Lung (tissue), 12 donors: ENCODE data around the gene SCGB1D1. TPM values are rescaled to one million over a fixed set of nuclear protein-coding genes. Genes with fewer than 3 reads are reported as not detected.

Experiments
- ATAC-seq: fragments of 200-7000 bp; cut with Tn5 transposase; one replicate; pipeline ENCODE4 v1.9.1; 2020; ENCODE audit warnings: moderate number of reproducible peaks; ENCODE audit not compliant: insufficient read depth, low FRiP score
- DNase-seq, 3 donors: peaks; one replicate each; pipeline ENCODE4 v3.0.0-alpha.2; 2013 to 2017
- H3K27ac ChIP-seq, 2 donors: one replicate each; pipeline ENCODE4 v1.5.1; 2013; ENCODE audit warnings: mild to moderate bottlenecking in 2 of 2, moderate library complexity in 2 of 2, control low read depth in 1 of 2, inconsistent platforms in 1 of 2, low read depth in 1 of 2, low read length in 1 of 2
- H3K27me3 ChIP-seq, 3 donors: one replicate each; pipeline ENCODE4 v1.5.1; 2013; ENCODE audit warnings: low read length in 2 of 3; ENCODE audit not compliant: control insufficient read depth in 3 of 3, insufficient read depth in 3 of 3
- H3K36me3 ChIP-seq, 4 donors: one replicate each; pipeline ENCODE4 v1.5.1; 2013; ENCODE audit warnings: low read length in 4 of 4, mild to moderate bottlenecking in 1 of 4, moderate library complexity in 1 of 4; ENCODE audit not compliant: control insufficient read depth in 4 of 4, insufficient read depth in 4 of 4
- H3K4me1 ChIP-seq, 5 donors: one replicate each; pipeline ENCODE4 v1.5.1; 2013; ENCODE audit warnings: low read length in 5 of 5, mild to moderate bottlenecking in 2 of 5, moderate library complexity in 1 of 5; ENCODE audit not compliant: control insufficient read depth in 5 of 5, insufficient read depth in 5 of 5
- H3K4me3 ChIP-seq: one replicate; pipeline ENCODE4 v1.5.1; 2013; ENCODE audit warnings: mild to moderate bottlenecking, control low read depth, moderate library complexity
- H3K9ac ChIP-seq, 2 donors: one replicate each; pipeline ENCODE4 v1.5.1; 2013; ENCODE audit warnings: low read length in 2 of 2, control low read depth in 1 of 2; ENCODE audit not compliant: insufficient read depth in 1 of 2
- H3K9me3 ChIP-seq, 4 donors: one replicate each; pipeline ENCODE4 v1.5.1; 2013; ENCODE audit warnings: low read length in 3 of 4, mild to moderate bottlenecking in 1 of 4, moderate library complexity in 1 of 4; ENCODE audit not compliant: control insufficient read depth in 4 of 4, insufficient read depth in 3 of 4
- WGBS, 2 donors: extraction: QIAGEN DNeasy Blood & Tissue Kit; methylation state at CpG; one replicate each; pipeline ENCODE4 v1.1.7; 2013; 5-methylcytosine and 5-hydroxymethylcytosine counted together
- polyA plus RNA-seq, 2 donors: library from polyadenylated mRNA; stranded (reverse); fragments of 200-250 nt; gene quantifications; one replicate each; pipeline ENCODE4 v1.2.1, GENCODE V29; 2013
- total RNA-seq, 2 donors: library from RNA; depleted of rRNA in 1 of 2; stranded (reverse); fragments of >200 nt in 1 of 2; gene quantifications; one replicate each; pipeline ENCODE4 v1.2.1, GENCODE V29; 2014 to 2021
- TF ChIP-seq, protein P1 (sequence below): IDR thresholded peaks from 2 replicates; pipeline ENCODE4 v1.5.1; 2012; ENCODE audit warnings: mild to moderate bottlenecking; ENCODE audit errors: control extremely low read depth, extremely low read depth
- donor health status: control.
- donor health status: control.
- donor health status: Bipolar disorder and iron deficiency.
- donor health status: healthy.
- donor health status: DM: yes; HTN: yes; CAD: no.

SCGB1D1 gene
- total and polyA plus RNA-seq, 4 donors: not detected

DNA sequence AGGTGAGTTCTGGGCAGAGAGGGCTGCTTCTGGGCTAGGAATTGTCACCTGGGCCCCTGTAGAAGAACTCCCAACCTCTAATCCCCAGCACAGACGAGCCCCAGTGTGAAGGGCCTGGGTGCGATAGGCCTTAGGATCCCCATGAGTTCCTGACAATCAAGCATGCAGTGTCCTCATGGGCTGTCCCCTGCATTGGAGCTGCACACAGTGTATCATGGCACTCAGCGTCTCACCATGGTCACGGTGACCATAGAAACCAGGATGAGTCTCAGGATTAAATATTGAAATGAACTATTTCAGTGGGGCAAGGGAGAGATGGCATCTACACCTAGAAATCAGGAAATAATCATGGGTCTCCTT is 18.7 kb downstream of the SCGB1D1 start:
- 75 to 80% methylated on average over 4 of the region's 4 CpGs for WGBS, 2 donors

DNA sequence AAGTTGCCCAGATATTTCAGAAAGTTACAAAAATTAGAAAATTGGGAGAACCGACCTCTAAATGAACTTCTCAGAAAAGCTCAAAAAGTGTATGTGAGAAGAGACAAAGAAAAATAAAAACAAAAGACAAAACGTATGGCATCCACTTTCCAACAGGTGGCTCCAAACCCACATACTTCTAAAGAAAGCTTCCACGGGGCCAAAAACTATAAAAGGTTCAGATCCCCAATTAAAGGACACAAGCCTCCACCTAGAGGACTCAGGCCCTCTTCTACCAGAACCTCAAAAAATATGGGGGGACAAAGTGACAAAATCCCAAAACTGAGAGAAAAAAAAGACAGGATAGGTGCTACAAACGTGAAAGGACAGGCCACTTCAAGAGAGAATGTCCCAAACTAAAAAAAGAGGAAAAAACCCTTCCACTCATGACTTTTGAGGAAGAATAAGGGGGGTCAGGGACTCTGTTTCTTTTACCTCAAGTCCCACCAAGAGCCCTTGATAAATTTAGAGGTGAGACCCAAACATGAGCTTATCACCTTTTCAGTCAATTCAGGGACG is 27.3 kb downstream of the SCGB1D1 start:
- Histone ChIP-seq H3K27me3 (peaks cover 0 to 24% (median 0%) of the 10 kb centered on the region in 3 donors), H3K4me1 (no peaks in the 10 kb centered on the region), H3K4me3 (no peak overlapping the region), H3K9ac (no peak overlapping the region), H3K27ac (no peak overlapping the region), H3K36me3 (no peaks in the 10 kb centered on the region), H3K9me3 (peaks cover 0 to 5% (median 5%) of the 10 kb centered on the region in 4 donors)
- TF ChIP-seq, protein P1, sequence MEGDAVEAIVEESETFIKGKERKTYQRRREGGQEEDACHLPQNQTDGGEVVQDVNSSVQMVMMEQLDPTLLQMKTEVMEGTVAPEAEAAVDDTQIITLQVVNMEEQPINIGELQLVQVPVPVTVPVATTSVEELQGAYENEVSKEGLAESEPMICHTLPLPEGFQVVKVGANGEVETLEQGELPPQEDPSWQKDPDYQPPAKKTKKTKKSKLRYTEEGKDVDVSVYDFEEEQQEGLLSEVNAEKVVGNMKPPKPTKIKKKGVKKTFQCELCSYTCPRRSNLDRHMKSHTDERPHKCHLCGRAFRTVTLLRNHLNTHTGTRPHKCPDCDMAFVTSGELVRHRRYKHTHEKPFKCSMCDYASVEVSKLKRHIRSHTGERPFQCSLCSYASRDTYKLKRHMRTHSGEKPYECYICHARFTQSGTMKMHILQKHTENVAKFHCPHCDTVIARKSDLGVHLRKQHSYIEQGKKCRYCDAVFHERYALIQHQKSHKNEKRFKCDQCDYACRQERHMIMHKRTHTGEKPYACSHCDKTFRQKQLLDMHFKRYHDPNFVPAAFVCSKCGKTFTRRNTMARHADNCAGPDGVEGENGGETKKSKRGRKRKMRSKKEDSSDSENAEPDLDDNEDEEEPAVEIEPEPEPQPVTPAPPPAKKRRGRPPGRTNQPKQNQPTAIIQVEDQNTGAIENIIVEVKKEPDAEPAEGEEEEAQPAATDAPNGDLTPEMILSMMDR: no peak
- DNase-seq (no peak), ATAC-seq (no peak)
- WGBS, 2 donors: 48% methylated on average over 5 of the region's 5 CpGs

More for the DNA sequence above, 18.7 kb downstream of the SCGB1D1 start:
- no peaks in the 10 kb centered on the region for H3K36me3 ChIP-seq
- ATAC-seq (no peak), DNase-seq (no peak)
- peaks cover 0 to 20% (median 0%) of the 10 kb centered on the region in 3 donors for H3K27me3 ChIP-seq
- no peak overlapping the region for H3K4me3 ChIP-seq
- no peak overlapping the region for H3K27ac ChIP-seq
- TF ChIP-seq, protein P1: no peak
- peaks cover 0 to 1% (median 0%) of the 10 kb centered on the region in 5 donors for H3K4me1 ChIP-seq
- H3K9me3 ChIP-seq: peaks cover 0 to 1% (median 0%) of the 10 kb centered on the region in 4 donors
- no peak overlapping the region for H3K9ac ChIP-seq

GRCh38 chr11:62221498-62221897 is 31.5 kb downstream of the SCGB1D1 start:
- ATAC-seq (no peak), DNase-seq (no peak)
- Histone ChIP-seq H3K9me3 (peaks cover 3 to 22% (median 10%) of the 10 kb centered on the region in 4 donors), H3K4me3 (no peak overlapping the region), H3K4me1 (no peaks in the 10 kb centered on the region), H3K36me3 (no peaks in the 10 kb centered on the region), H3K9ac (no peak overlapping the region), H3K27ac (no peak overlapping the region), H3K27me3 (no peaks in the 10 kb centered on the region)
- TF ChIP-seq, protein P1: no peak
- WGBS, 2 donors: 95 to 96% methylated on average over 3 of the region's 3 CpGs

DNA sequence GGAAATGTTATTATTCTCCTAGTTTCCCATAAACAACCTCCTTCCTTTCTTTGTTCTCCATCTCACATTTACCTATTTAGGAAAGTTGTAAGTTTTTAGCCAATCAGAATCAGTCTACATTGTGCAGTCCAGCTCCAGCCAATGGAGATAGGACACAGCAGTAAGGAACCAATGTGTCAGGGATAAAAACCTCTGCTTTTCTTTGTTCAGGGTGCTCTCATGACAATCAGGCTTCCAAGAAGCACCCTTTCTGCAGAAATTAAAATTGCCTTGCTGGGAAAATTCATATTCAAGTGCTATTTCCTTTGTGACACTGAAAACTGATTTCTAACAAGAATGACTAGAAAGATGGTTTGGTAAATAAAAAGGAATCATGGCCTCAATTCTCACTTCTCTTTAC is 33.1 kb downstream of the SCGB1D1 start:
- no peaks in the 10 kb centered on the region for H3K27me3 ChIP-seq
- H3K9ac ChIP-seq: no peak overlapping the region
- H3K9me3 ChIP-seq: peaks cover 3 to 22% (median 10%) of the 10 kb centered on the region in 4 donors
- no peak overlapping the region for H3K4me3 ChIP-seq
- no peak for DNase-seq
- TF ChIP-seq, protein P1: no peak
- H3K36me3 ChIP-seq: no peaks in the 10 kb centered on the region
- H3K4me1 ChIP-seq: no peaks in the 10 kb centered on the region
- no peak for ATAC-seq
- no peak overlapping the region for H3K27ac ChIP-seq
